Activated T-helper 2 cell treated with anti-CD3 and anti-CD28 coated beads, Interferon-gamma antibody, Interleukin-2, Interleukin-4, amounts not matched to agents 10 μg/mL and 5 μg/mL and 100 μg/mL, durations not matched to agents 14 hours and 24 hours and 36 hours (primary cell): Measurements from ENCODE around the gene PARD6G. TPM values are rescaled to one million over a fixed set of nuclear protein-coding genes. Genes with fewer than 3 reads are reported as not detected.
"Not testable (repeated sequence)": the region's sequence is repeated elsewhere in the genome, so short reads cannot be mapped to it uniquely, and the experiment has no call there.

Experiments
- DNase-seq: peaks from one replicate; pipeline ENCODE4 v3.0.0; 2021; ENCODE audit warnings: low spot score
- H3K27ac Mint-ChIP-seq: one replicate; pipeline ENCODE4 v1.8.0; 2021; ENCODE audit warnings: mixed read lengths
- H3K27me3 Mint-ChIP-seq: one replicate; pipeline ENCODE4 v1.8.0; 2021; ENCODE audit warnings: low read depth, mixed read lengths
- H3K36me3 Mint-ChIP-seq: one replicate; pipeline ENCODE4 v1.8.0; 2021; ENCODE audit warnings: low read depth, mixed read lengths
- H3K4me1 Mint-ChIP-seq: one replicate; pipeline ENCODE4 v1.8.0; 2021; ENCODE audit warnings: low read depth, mixed read lengths
- H3K4me3 Mint-ChIP-seq: one replicate; pipeline ENCODE4 v1.8.0; 2021; ENCODE audit warnings: low read depth, mild to moderate bottlenecking, moderate library complexity, mixed read lengths
- H3K9me3 Mint-ChIP-seq: one replicate; pipeline ENCODE4 v1.8.0; 2021; ENCODE audit warnings: mixed read lengths
- intact Hi-C: fragments of 100-400 bp; cut with micrococcal nuclease; formaldehyde crosslinking; loops from one replicate; pipeline ENCODE4 v1.15.1; 2023
- total RNA-seq: library from RNA; stranded (reverse); gene quantifications from 2 replicates; pipeline ENCODE4 v1.2.3, GENCODE V29; 2022

PARD6G gene
- total RNA-seq, 1 donor from 2014 or later: 0.21 TPM

GRCh38 chr18:80219488-80219887, 27.8 kb downstream of the PARD6G start:
- intact Hi-C loops: not testable (repeated sequence)

GRCh38 chr18:80218341-80219227, 28.7 kb downstream of the PARD6G start:
- H3K27me3 Mint-ChIP-seq: peaks cover 33% of the 10 kb centered on the region
- peaks cover 12% of the 10 kb centered on the region for H3K9me3 Mint-ChIP-seq
- H3K4me1 Mint-ChIP-seq: no peaks in the 10 kb centered on the region
- H3K27ac Mint-ChIP-seq: no peak overlapping the region
- H3K4me3 Mint-ChIP-seq: no peak overlapping the region
- intact Hi-C loops: no loop called here
- H3K36me3 Mint-ChIP-seq: no peaks in the 10 kb centered on the region
- no peak for DNase-seq

More at GRCh38 chr18:80219488-80219887, 27.8 kb downstream of the PARD6G start:
- H3K36me3 Mint-ChIP-seq, H3K27ac Mint-ChIP-seq, H3K4me3 Mint-ChIP-seq, DNase-seq, H3K9me3 Mint-ChIP-seq, H3K4me1 Mint-ChIP-seq: not testable (repeated sequence)
- H3K27me3 Mint-ChIP-seq: peaks cover 30% of the 10 kb centered on the region

GRCh38 chr18:80213182-80213581, 34.1 kb downstream of the PARD6G start:
- peaks cover 43% of the 10 kb centered on the region for H3K27me3 Mint-ChIP-seq
- DNase-seq: no peak
- H3K36me3 Mint-ChIP-seq: no peaks in the 10 kb centered on the region
- no peak overlapping the region for H3K4me3 Mint-ChIP-seq
- no peak overlapping the region for H3K27ac Mint-ChIP-seq
- H3K9me3 Mint-ChIP-seq: peaks cover 13% of the 10 kb centered on the region
- H3K4me1 Mint-ChIP-seq: peaks cover 2% of the 10 kb centered on the region
- intact Hi-C loops: no loop called here

GRCh38 chr18:80210312-80211083, 36.8 kb downstream of the PARD6G start:
- intact Hi-C loops: no loop called here
- Mint-ChIP-seq H3K36me3 (no peaks in the 10 kb centered on the region), H3K9me3 (peaks cover 13% of the 10 kb centered on the region), H3K4me1 (peaks cover 2% of the 10 kb centered on the region), H3K4me3 (no peak overlapping the region), H3K27me3 (peaks cover 35% of the 10 kb centered on the region), H3K27ac (no peak overlapping the region)
- no peak for DNase-seq

- H3K27me3 Mint-ChIP-seq: peaks cover 34% of the 10 kb centered on the region
- intact Hi-C loops: no loop called here
These were observed 38.7 kb downstream of the PARD6G start for GRCh38 chr18:80208620-80209019.

GRCh38 chr18:80205294-80205693, 42.0 kb downstream of the PARD6G start:
- Mint-ChIP-seq H3K36me3 (no peaks in the 10 kb centered on the region), H3K9me3 (no peaks in the 10 kb centered on the region), H3K4me3 (no peak overlapping the region), H3K27ac (no peak overlapping the region), H3K4me1 (peaks cover 25% of the 10 kb centered on the region), H3K27me3 (peaks cover 33% of the 10 kb centered on the region)
- DNase-seq: no peak
- intact Hi-C loops: no loop called here

More at GRCh38 chr18:80208620-80209019, 38.7 kb downstream of the PARD6G start:
- Mint-ChIP-seq H3K4me3 (no peak overlapping the region), H3K36me3 (no peaks in the 10 kb centered on the region), H3K9me3 (peaks cover 5% of the 10 kb centered on the region), H3K27ac (no peak overlapping the region), H3K4me1 (peaks cover 5% of the 10 kb centered on the region)
- DNase-seq: no peak

- Mint-ChIP-seq H3K27me3 (peaks cover 35% of the 10 kb centered on the region), H3K27ac (no peak overlapping the region), H3K9me3 (no peaks in the 10 kb centered on the region), H3K4me3 (no peak overlapping the region), H3K4me1 (peaks cover 25% of the 10 kb centered on the region), H3K36me3 (no peaks in the 10 kb centered on the region)
- DNase-seq: no peak
- intact Hi-C loops: loop anchor here (5.0 kb wide), 1 partner anchor 47 kb away; no protein-coding TSS in a partner anchor
These were observed 43.2 kb downstream of the PARD6G start for GRCh38 chr18:80204142-80204541.

GRCh38 chr18:80203249-80203648, 44.1 kb downstream of the PARD6G start:
- H3K36me3 Mint-ChIP-seq: no peaks in the 10 kb centered on the region
- H3K27ac Mint-ChIP-seq: no peak overlapping the region
- H3K27me3 Mint-ChIP-seq: peaks cover 37% of the 10 kb centered on the region
- no peaks in the 10 kb centered on the region for H3K9me3 Mint-ChIP-seq
- no peak overlapping the region for H3K4me3 Mint-ChIP-seq
- intact Hi-C loops: loop anchor here (2.0 to 5.0 kb wide), 2 partner anchors 46 to 312 kb away; no protein-coding TSS in a partner anchor
- no peak for DNase-seq
- peaks cover 25% of the 10 kb centered on the region for H3K4me1 Mint-ChIP-seq

GRCh38 chr18:80202264-80202998, 44.9 kb downstream of the PARD6G start:
- Mint-ChIP-seq H3K36me3 (no peaks in the 10 kb centered on the region), H3K4me3 (no peak overlapping the region), H3K4me1 (peaks cover 25% of the 10 kb centered on the region), H3K9me3 (no peaks in the 10 kb centered on the region), H3K27me3 (peaks cover 43% of the 10 kb centered on the region), H3K27ac (no peak overlapping the region)
- intact Hi-C loops: loop anchor here (2.0 to 5.0 kb wide), 2 partner anchors 45 to 312 kb away; no protein-coding TSS in a partner anchor
- no peak for DNase-seq

- no peaks in the 10 kb centered on the region for H3K9me3 Mint-ChIP-seq
- H3K4me3 Mint-ChIP-seq: no peak overlapping the region
- H3K4me1 Mint-ChIP-seq: peaks cover 25% of the 10 kb centered on the region
- peaks cover 50% of the 10 kb centered on the region for H3K27me3 Mint-ChIP-seq
- DNase-seq: no peak
- H3K36me3 Mint-ChIP-seq: no peaks in the 10 kb centered on the region
- H3K27ac Mint-ChIP-seq: no peak overlapping the region
- intact Hi-C loops: loop anchor here (2.0 to 5.0 kb wide), 2 partner anchors 44 to 311 kb away; no protein-coding TSS in a partner anchor
These were observed 45.6 kb downstream of the PARD6G start for GRCh38 chr18:80201739-80202138.

- Mint-ChIP-seq H3K4me1 (peaks cover 25% of the 10 kb centered on the region), H3K36me3 (no peaks in the 10 kb centered on the region), H3K9me3 (no peaks in the 10 kb centered on the region), H3K27me3 (peaks cover 51% of the 10 kb centered on the region), H3K4me3 (no peak overlapping the region), H3K27ac (no peak overlapping the region)
- intact Hi-C loops: loop anchor here (5.0 kb wide), 1 partner anchor 44 kb away; no protein-coding TSS in a partner anchor
- DNase-seq: no peak
These were observed 46.2 kb downstream of the PARD6G start for GRCh38 chr18:80200932-80201672.
